MM.1S (cell line): ENCODE data around the gene SIRT7.

ENCODE experiments used
- DNase-seq: peaks from one replicate; pipeline ENCODE4 v3.0.0-alpha.2; 2015
- H2AFZ ChIP-seq: fragments of 300-600 bp; sonication (generic); 2 replicates; pipeline ENCODE4 v1.6.0; 2016; ENCODE audit warnings: antibody characterized with exemption, low read length
- H3F3A ChIP-seq: fragments of 300-600 bp; sonication (generic); 2 replicates; pipeline ENCODE4 v1.6.1; 2016; ENCODE audit warnings: mild to moderate bottlenecking, antibody characterized with exemption, low read length, moderate library complexity, mixed read lengths; ENCODE audit not compliant: insufficient read depth
- H3K27ac ChIP-seq: fragments of 300-600 bp; sonication (generic); 2 replicates; pipeline ENCODE4 v1.5.1; 2016; ENCODE audit warnings: mild to moderate bottlenecking, low read length
- H3K27me3 ChIP-seq: fragments of 300-600 bp; sonication (generic); replicated peaks from 2 replicates; pipeline ENCODE4 v1.6.0; 2016; ENCODE audit warnings: low read length; ENCODE audit not compliant: insufficient read depth
- H3K36me3 ChIP-seq: fragments of 300-600 bp; sonication (generic); replicated peaks from 2 replicates; pipeline ENCODE4 v1.6.1; 2016; ENCODE audit warnings: mild to moderate bottlenecking, low read length, mixed read lengths; ENCODE audit not compliant: insufficient read depth
- H3K4me1 ChIP-seq: fragments of 300-600 bp; sonication (generic); 2 replicates; pipeline ENCODE4 v1.6.1; 2016; ENCODE audit warnings: low read length, mixed read lengths
- H3K4me2 ChIP-seq: fragments of 300-600 bp; sonication (generic); 2 replicates; pipeline ENCODE4 v1.6.0; 2016; ENCODE audit warnings: low read depth, low read length
- H3K4me3 ChIP-seq: fragments of 300-600 bp; sonication (generic); 2 replicates; pipeline ENCODE4 v1.5.1; 2016; ENCODE audit warnings: low read length, mixed read lengths
- H3K79me2 ChIP-seq: fragments of 300-600 bp; sonication (generic); 2 replicates; pipeline ENCODE4 v1.6.1; 2016; ENCODE audit warnings: mixed run types, low read length, mixed read lengths
- H3K9ac ChIP-seq: fragments of 300-600 bp; sonication (generic); 2 replicates; pipeline ENCODE4 v1.6.1; 2016; ENCODE audit warnings: low read length, mixed read lengths
- H3K9me2 ChIP-seq: fragments of 300-600 bp; sonication (generic); replicated peaks from 2 replicates; pipeline ENCODE4 v1.6.1; 2016; ENCODE audit warnings: mild to moderate bottlenecking, low read length, mixed read lengths; ENCODE audit not compliant: insufficient read depth
- H3K9me3 ChIP-seq: fragments of 300-600 bp; sonication (generic); replicated peaks from 2 replicates; pipeline ENCODE4 v1.6.1; 2016; ENCODE audit warnings: mild to moderate bottlenecking, low read length, mixed read lengths; ENCODE audit not compliant: insufficient read depth
- H4K20me1 ChIP-seq: fragments of 300-600 bp; sonication (generic); 2 replicates; pipeline ENCODE4 v1.6.1; 2016; ENCODE audit warnings: mild to moderate bottlenecking, low read length, moderate library complexity, mixed read lengths; ENCODE audit not compliant: insufficient read depth
- EZH2 ChIP-seq: fragments of 300-600 bp; sonication (generic); optimal IDR thresholded peaks from 2 replicates; pipeline ENCODE3; 2017; ENCODE audit warnings: low read depth, mild to moderate bottlenecking, antibody characterized with exemption, low read length, mixed read lengths
- EZH2phosphoT487 ChIP-seq: fragments of 300-600 bp; sonication (generic); IDR thresholded peaks from 2 replicates; pipeline ENCODE4 v1.6.1; 2018; ENCODE audit warnings: antibody characterized with exemption, low read length
- TF ChIP-seq, protein P1 (sequence below): fragments of 300-600 bp; sonication (generic); IDR thresholded peaks from 2 replicates; pipeline ENCODE4 v1.5.1; 2016; ENCODE audit warnings: antibody characterized with exemption, low read length, mixed read lengths

The SIRT7 gene

GRCh38 chr17:81909231-81909630 lies 8.7 kb downstream of the SIRT7 start:
- Histone ChIP-seq H3K9me3 (no peaks in the 10 kb centered on the region), H3K27ac (no peak overlapping the region), H3K9ac (no peak overlapping the region), H4K20me1 (no peaks in the 10 kb centered on the region), H3K9me2 (no peaks in the 10 kb centered on the region), H3F3A (no peaks in the 10 kb centered on the region; the same call in 1 of the 2 replicates), H3K79me2 (peaks cover 18% of the 10 kb centered on the region), H3K27me3 (no peaks in the 10 kb centered on the region), H3K4me2 (no peak overlapping the region), H3K36me3 (peaks cover 6% of the 10 kb centered on the region; the same call in 1 of the 2 replicates), H3K4me1 (peaks cover 7% of the 10 kb centered on the region), H3K4me3 (no peak overlapping the region), H2AFZ (no peak overlapping the region)
- DNase-seq: no peak
- TF ChIP-seq, protein P1, sequence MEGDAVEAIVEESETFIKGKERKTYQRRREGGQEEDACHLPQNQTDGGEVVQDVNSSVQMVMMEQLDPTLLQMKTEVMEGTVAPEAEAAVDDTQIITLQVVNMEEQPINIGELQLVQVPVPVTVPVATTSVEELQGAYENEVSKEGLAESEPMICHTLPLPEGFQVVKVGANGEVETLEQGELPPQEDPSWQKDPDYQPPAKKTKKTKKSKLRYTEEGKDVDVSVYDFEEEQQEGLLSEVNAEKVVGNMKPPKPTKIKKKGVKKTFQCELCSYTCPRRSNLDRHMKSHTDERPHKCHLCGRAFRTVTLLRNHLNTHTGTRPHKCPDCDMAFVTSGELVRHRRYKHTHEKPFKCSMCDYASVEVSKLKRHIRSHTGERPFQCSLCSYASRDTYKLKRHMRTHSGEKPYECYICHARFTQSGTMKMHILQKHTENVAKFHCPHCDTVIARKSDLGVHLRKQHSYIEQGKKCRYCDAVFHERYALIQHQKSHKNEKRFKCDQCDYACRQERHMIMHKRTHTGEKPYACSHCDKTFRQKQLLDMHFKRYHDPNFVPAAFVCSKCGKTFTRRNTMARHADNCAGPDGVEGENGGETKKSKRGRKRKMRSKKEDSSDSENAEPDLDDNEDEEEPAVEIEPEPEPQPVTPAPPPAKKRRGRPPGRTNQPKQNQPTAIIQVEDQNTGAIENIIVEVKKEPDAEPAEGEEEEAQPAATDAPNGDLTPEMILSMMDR: no peak
- no peak for TF ChIP-seq EZH2
- TF ChIP-seq EZH2phosphoT487: no peak

GRCh38 chr17:81908793-81909192 lies 9.2 kb downstream of the SIRT7 start:
- Histone ChIP-seq H3K4me3 (no peak overlapping the region), H3K27ac (no peak overlapping the region), H3K9ac (no peak overlapping the region), H3F3A (no peaks in the 10 kb centered on the region; the same call in 1 of the 2 replicates), H2AFZ (no peak overlapping the region), H3K9me2 (no peaks in the 10 kb centered on the region), H3K4me2 (no peak overlapping the region), H3K4me1 (peaks cover 7% of the 10 kb centered on the region), H3K36me3 (peaks cover 6% of the 10 kb centered on the region; the same call in 1 of the 2 replicates), H3K79me2 (peaks cover 18% of the 10 kb centered on the region), H3K9me3 (no peaks in the 10 kb centered on the region), H3K27me3 (no peaks in the 10 kb centered on the region), H4K20me1 (no peaks in the 10 kb centered on the region)
- TF ChIP-seq, protein P1: no peak
- no peak for TF ChIP-seq EZH2phosphoT487
- TF ChIP-seq EZH2: no peak
- DNase-seq: no peak

GRCh38 chr17:81907219-81908145 lies 10.5 kb downstream of the SIRT7 start:
- H3K9me2 ChIP-seq: no peaks in the 10 kb centered on the region
- peaks cover 18% of the 10 kb centered on the region for H3K79me2 ChIP-seq
- H2AFZ ChIP-seq: no peak overlapping the region
- peaks cover 7% of the 10 kb centered on the region for H3K4me1 ChIP-seq
- H3K27me3 ChIP-seq: no peaks in the 10 kb centered on the region
- no peaks in the 10 kb centered on the region for H3K9me3 ChIP-seq
- H3K9ac ChIP-seq: no peak overlapping the region
- no peak overlapping the region for H3K4me3 ChIP-seq
- H3K36me3 ChIP-seq: 0 out of 2 replicates have a peak, but pooled peaks cover 6% of the 10 kb centered on the region
- no peak for DNase-seq
- no peaks in the 10 kb centered on the region; the same call in 1 of the 2 replicates for H3F3A ChIP-seq
- no peaks in the 10 kb centered on the region for H4K20me1 ChIP-seq
- TF ChIP-seq, protein P1: 0 out of 2 replicates have a peak, but pooled peaks have one; percentile 7
- TF ChIP-seq EZH2phosphoT487: no peak
- H3K4me2 ChIP-seq: no peak overlapping the region
- no peak overlapping the region for H3K27ac ChIP-seq
